AG04450 (cell line): ENCODE measurements around the gene SLCO1A2. TPM values are rescaled to one million over a fixed set of nuclear protein-coding genes. Genes with fewer than 3 reads are reported as not detected.

Experiments used
- CTCF ChIA-PET: fragments of 300-600, 350-600 bp; formaldehyde crosslinking; extraction: SDS; loops from one replicate; lab custom pipeline; 2022; ENCODE audit warnings: antibody characterized with exemption, inconsistent platforms; lab: Charles Lee
- POLR2A ChIA-PET: fragments of 350-600 bp; formaldehyde crosslinking; extraction: SDS; loops from one replicate; lab custom pipeline; 2021; ENCODE audit warnings: antibody characterized with exemption, inconsistent platforms; lab: Yijun Ruan, JAX
- DNase-seq: peaks from one replicate; pipeline ENCODE4 v3.0.0-alpha.2; 2011; ENCODE audit warnings: low read depth, low spot score
- H3K27ac ChIP-seq: one replicate; pipeline ENCODE4 v1.5.1; 2012; ENCODE audit warnings: low read depth, low read length, control low read depth
- H3K27me3 ChIP-seq: one replicate; pipeline ENCODE4 v1.6.0; 2012; ENCODE audit warnings: low read length; ENCODE audit not compliant: control insufficient read depth, insufficient read depth
- H3K4me3 ChIP-seq: 2 replicates; pipeline ENCODE4 v1.5.1; 2011; ENCODE audit warnings: mild to moderate bottlenecking, low read depth, low read length, control low read depth
- H3K9me3 ChIP-seq: 2 replicates; pipeline ENCODE4 v1.5.1; 2012; ENCODE audit warnings: low read length; ENCODE audit not compliant: control insufficient read depth, insufficient read depth
- polyA plus RNA-seq: library from polyadenylated mRNA; depleted of rRNA; stranded (reverse); fragments of >200 nt; gene quantifications from 2 replicates; pipeline ENCODE4 v1.2.3, GENCODE V29; 2011
- TF ChIP-seq, protein P1 (sequence below): IDR thresholded peaks from 2 replicates; pipeline ENCODE4 v1.5.1; 2011; ENCODE audit warnings: low read depth, low read length, control low read depth, inconsistent platforms

Gene SLCO1A2
- polyA plus RNA-seq, 1 experiment, result not detected

DNA sequence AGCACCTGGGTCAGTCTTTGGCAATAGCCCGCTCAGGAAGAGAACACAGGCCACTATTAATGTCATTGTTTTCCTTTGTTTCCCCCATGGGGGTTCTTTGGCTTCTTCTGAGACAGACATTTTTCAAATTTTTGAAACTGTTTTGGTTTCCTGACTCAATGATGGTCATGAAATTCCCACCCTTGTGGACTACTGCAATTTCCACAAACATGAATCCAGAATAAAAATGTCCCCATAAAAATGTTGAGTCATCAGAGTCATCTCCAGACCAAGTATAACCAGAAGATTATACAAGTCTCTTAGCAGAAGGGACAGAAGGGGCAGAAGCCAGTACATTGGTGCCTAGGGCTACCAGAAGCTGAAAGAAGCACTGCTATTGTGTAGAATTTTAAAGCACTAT, 29.1 kb downstream of the SLCO1A2 start:
- ChIA-PET POLR2A (no interaction called here), CTCF (no interaction called here)
- no peak for DNase-seq
- TF ChIP-seq, protein P1, sequence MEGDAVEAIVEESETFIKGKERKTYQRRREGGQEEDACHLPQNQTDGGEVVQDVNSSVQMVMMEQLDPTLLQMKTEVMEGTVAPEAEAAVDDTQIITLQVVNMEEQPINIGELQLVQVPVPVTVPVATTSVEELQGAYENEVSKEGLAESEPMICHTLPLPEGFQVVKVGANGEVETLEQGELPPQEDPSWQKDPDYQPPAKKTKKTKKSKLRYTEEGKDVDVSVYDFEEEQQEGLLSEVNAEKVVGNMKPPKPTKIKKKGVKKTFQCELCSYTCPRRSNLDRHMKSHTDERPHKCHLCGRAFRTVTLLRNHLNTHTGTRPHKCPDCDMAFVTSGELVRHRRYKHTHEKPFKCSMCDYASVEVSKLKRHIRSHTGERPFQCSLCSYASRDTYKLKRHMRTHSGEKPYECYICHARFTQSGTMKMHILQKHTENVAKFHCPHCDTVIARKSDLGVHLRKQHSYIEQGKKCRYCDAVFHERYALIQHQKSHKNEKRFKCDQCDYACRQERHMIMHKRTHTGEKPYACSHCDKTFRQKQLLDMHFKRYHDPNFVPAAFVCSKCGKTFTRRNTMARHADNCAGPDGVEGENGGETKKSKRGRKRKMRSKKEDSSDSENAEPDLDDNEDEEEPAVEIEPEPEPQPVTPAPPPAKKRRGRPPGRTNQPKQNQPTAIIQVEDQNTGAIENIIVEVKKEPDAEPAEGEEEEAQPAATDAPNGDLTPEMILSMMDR, result no peak
- no peak overlapping the region for H3K4me3 ChIP-seq
- H3K9me3 ChIP-seq, result no peaks in the 10 kb centered on the region
- H3K27me3 ChIP-seq, result no peaks in the 10 kb centered on the region
- H3K27ac ChIP-seq, result no peak overlapping the region

DNA sequence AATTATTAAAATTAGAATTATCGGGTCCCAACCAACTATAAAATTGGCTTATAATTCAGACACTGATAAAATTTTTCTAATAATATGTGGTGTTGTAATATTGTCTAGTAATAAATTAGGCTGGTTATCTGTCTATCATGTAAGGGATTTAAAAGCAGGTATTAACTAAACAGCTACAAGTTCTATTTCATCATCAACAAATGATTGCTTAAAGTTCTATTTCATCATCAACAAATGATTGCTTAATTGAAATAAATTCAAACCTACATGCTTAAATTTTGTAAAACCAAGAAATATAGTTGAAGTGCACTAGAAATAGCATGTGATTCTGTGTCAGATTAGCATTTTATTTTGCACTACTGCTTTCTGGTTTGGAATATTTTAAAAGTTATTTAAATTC, 34.1 kb downstream of the SLCO1A2 start:
- H3K27ac ChIP-seq, result no peak overlapping the region
- no peaks in the 10 kb centered on the region for H3K27me3 ChIP-seq
- no peaks in the 10 kb centered on the region for H3K9me3 ChIP-seq
- CTCF ChIA-PET, result no interaction called here
- no peak overlapping the region for H3K4me3 ChIP-seq
- TF ChIP-seq, protein P1, result no peak
- no peak for DNase-seq
- POLR2A ChIA-PET, result no interaction called here

DNA sequence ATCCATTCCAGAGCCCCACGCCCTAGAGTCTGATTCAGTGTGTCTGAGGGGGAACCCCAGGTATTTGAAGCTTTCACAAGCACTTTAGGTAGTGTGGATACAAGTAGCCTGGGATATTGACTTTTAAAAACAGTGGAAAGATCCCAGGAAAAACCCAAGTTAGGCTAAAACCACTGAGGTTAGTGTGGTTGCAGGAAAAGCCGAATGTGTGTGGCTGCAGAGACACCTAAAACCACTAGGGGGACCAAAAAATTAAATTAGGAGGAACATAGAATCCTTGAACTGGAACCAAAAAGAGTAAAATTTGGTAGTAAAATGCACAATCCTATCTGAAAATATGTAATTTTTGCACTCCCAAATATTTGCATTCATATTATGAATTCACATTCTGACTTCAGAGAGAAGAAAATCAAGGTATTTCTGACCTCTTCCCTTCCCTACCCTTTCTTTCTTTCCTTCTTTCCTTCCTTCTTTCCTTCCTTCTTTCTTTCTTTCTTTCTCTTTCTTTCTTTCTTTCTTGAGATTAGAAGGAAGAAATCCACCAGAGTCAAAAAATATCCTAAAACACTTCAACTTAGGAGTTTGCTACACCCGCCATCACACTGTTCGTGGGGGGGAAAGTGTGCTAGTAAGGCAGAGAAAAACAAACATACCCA, 37.8 kb downstream of the SLCO1A2 start:
- TF ChIP-seq, protein P1, result peak; percentile 76
- no peak overlapping the region for H3K4me3 ChIP-seq
- CTCF ChIA-PET, result interaction anchor here (0.7 to 1.0 kb wide), 4 partner anchors 17 to 147 kb away, joined by 3 to 4 read pairs (median 3); no protein-coding TSS in a partner anchor
- no peak for DNase-seq
- H3K27ac ChIP-seq, result no peak overlapping the region
- no peaks in the 10 kb centered on the region for H3K27me3 ChIP-seq
- H3K9me3 ChIP-seq, result no peaks in the 10 kb centered on the region
- POLR2A ChIA-PET, result no interaction called here

DNA sequence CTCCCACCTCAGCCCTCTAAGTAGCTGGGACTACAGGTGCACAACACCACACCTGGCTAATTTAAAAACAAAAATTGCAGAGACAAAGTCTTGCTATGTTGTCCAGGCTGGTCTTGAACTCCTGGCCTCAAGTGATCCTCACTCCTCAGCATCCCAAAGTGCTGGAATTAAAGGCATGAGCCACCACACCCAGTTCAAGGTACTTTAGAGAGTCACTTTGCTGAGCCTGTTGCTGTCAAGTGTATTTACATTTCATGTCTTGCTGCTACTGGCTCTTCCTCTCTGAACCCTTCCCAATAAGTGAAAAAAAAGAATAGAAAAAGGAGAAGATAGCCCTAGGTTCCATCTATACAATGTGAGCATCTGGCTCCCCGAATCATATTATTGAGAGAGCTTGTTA, 38.4 kb downstream of the SLCO1A2 start:
- no peaks in the 10 kb centered on the region for H3K9me3 ChIP-seq
- POLR2A ChIA-PET, result no interaction called here
- H3K4me3 ChIP-seq, result no peak overlapping the region
- CTCF ChIA-PET, result interaction anchor here (0.7 to 1.0 kb wide), 4 partner anchors 16 to 147 kb away, joined by 3 to 4 read pairs (median 3); no protein-coding TSS in a partner anchor
- H3K27me3 ChIP-seq, result no peaks in the 10 kb centered on the region
- no peak overlapping the region for H3K27ac ChIP-seq
- no peak for DNase-seq
- TF ChIP-seq, protein P1, result no peak

DNA sequence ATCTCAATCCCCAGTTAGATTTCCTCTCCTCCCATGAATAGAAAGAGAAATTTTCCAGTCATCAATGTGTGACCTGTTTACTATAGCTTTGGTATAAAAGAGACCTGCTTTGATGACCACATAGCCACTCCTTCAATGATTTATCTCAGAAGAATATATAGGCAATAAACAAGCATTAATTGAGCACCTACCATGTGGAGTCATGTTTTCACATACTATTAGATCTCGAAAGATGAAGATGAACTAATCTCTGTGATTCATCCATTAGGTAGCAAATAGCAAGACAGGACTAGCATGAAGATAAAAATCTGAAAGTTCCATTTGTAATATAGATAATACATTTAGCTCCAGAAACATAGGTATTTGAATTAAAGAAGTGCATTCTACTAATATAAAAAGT, 40.5 kb downstream of the SLCO1A2 start:
- TF ChIP-seq, protein P1, result no peak
- Histone ChIP-seq H3K27me3 (no peaks in the 10 kb centered on the region), H3K9me3 (no peaks in the 10 kb centered on the region), H3K27ac (no peak overlapping the region), H3K4me3 (no peak overlapping the region)
- ChIA-PET POLR2A (no interaction called here), CTCF (no interaction called here)
- DNase-seq, result no peak
